HEK293 (cell line): ENCODE results near the gene BUD23.

Experiments used
- CTCF ChIA-PET: fragments of 350-600 bp; formaldehyde crosslinking; extraction: SDS; loops from one replicate; lab custom pipeline; 2021; ENCODE audit warnings: antibody characterized with exemption; lab: Yijun Ruan, JAX
- POLR2A ChIA-PET: fragments of 300-600 bp; formaldehyde crosslinking; extraction: SDS; loops from one replicate; lab custom pipeline; 2020; ENCODE audit warnings: antibody characterized with exemption, inconsistent platforms; lab: Yijun Ruan, JAX
- H3K27ac ChIP-seq: fragments of 200-500 bp; sonication (Bioruptor generic); 2 replicates; pipeline ENCODE4 v1.5.1; 2014; ENCODE audit warnings: low read depth, low read length, control low read depth, inconsistent platforms; ENCODE audit errors: extremely low read depth
- H3K36me3 ChIP-seq, 2 experiments: fragments of 200-500 bp in 1 of 2; sonication (Bioruptor generic) in 1 of 2; 1 replicate in 1 of 2; 2 replicates in 1 of 2; pipeline ENCODE4 v1.5.1; 2014 to 2017; ENCODE audit warnings: inconsistent platforms in 2 of 2, low read length in 2 of 2; ENCODE audit not compliant: control insufficient read depth in 2 of 2, insufficient read depth in 1 of 2
- H3K4me1 ChIP-seq: fragments of 200-500 bp; sonication (Bioruptor generic); 2 replicates; pipeline ENCODE4 v1.5.1; 2014; ENCODE audit warnings: mild to moderate bottlenecking, low read length, inconsistent platforms; ENCODE audit not compliant: control insufficient read depth, insufficient read depth
- H3K4me3 ChIP-seq: 2 replicates; pipeline ENCODE4 v1.5.1; 2011; ENCODE audit warnings: low read depth, mild to moderate bottlenecking, control low read depth, low read length, moderate library complexity
- H3K9me3 ChIP-seq: fragments of 200-500 bp; sonication (Bioruptor generic); 2 replicates; pipeline ENCODE4 v1.5.1; 2014; ENCODE audit warnings: low read depth, low read length, inconsistent platforms; ENCODE audit not compliant: control insufficient read depth, insufficient read depth
- GFI1B ChIP-seq: fragments of 450-650 bp; formaldehyde crosslinking; IDR thresholded peaks from 2 replicates; pipeline ENCODE4 v1.5.1; 2016; ENCODE audit warnings: missing biosample characterization, missing genetic modification characterization
- GLI2 ChIP-seq: fragments of 450-650 bp; formaldehyde crosslinking; IDR thresholded peaks from 2 replicates; pipeline ENCODE4; 2017; ENCODE audit warnings: missing biosample characterization, missing genetic modification characterization, low read depth, borderline replicate concordance
- SP3 ChIP-seq: fragments of 450-650 bp; formaldehyde crosslinking; IDR thresholded peaks from 2 replicates; pipeline ENCODE4 v1.5.1; 2016; ENCODE audit warnings: missing biosample characterization, missing genetic modification characterization
- ZBTB10 ChIP-seq: fragments of 450-650 bp; formaldehyde crosslinking; IDR thresholded peaks from 2 replicates; pipeline ENCODE4 v1.5.1; 2016; ENCODE audit warnings: missing biosample characterization, missing genetic modification characterization
- ZBTB11 ChIP-seq: fragments of 450-650 bp; formaldehyde crosslinking; conservative IDR thresholded peaks from 2 replicates; pipeline ENCODE4 v1.5.1; 2016; ENCODE audit warnings: low read depth, missing biosample characterization, missing genetic modification characterization
- ZBTB21 ChIP-seq: fragments of 450-650 bp; formaldehyde crosslinking; IDR thresholded peaks from 2 replicates; pipeline ENCODE4 v1.5.1; 2017; ENCODE audit warnings: missing biosample characterization, missing genetic modification characterization
- ZBTB8A ChIP-seq: fragments of 450-650 bp; formaldehyde crosslinking; IDR thresholded peaks from 2 replicates; pipeline ENCODE4 v1.5.1; 2016; ENCODE audit warnings: missing biosample characterization, missing genetic modification characterization
- ZEB2 ChIP-seq: fragments of 450-650 bp; formaldehyde crosslinking; IDR thresholded peaks from 2 replicates; pipeline ENCODE4 v1.5.1; 2016; ENCODE audit warnings: missing biosample characterization, missing genetic modification characterization
- ZNF114 ChIP-seq: fragments of 450-650 bp; formaldehyde crosslinking; IDR thresholded peaks from 2 replicates; pipeline ENCODE4 v1.5.0; 2017; ENCODE audit warnings: missing biosample characterization, missing genetic modification characterization
- ZNF211 ChIP-seq: fragments of 450-650 bp; formaldehyde crosslinking; IDR thresholded peaks from 2 replicates; pipeline ENCODE4 v1.5.1; 2016; ENCODE audit warnings: low read depth, missing biosample characterization, missing genetic modification characterization
- ZNF248 ChIP-seq: fragments of 450-650 bp; formaldehyde crosslinking; IDR thresholded peaks from 2 replicates; pipeline ENCODE4 v1.5.1; 2017; ENCODE audit warnings: missing biosample characterization, missing genetic modification characterization
- ZNF335 ChIP-seq: fragments of 450-650 bp; formaldehyde crosslinking; conservative IDR thresholded peaks from 2 replicates; pipeline ENCODE4 v1.5.1; 2016; ENCODE audit warnings: missing biosample characterization, missing genetic modification characterization
- ZNF341 ChIP-seq: fragments of 450-650 bp; formaldehyde crosslinking; IDR thresholded peaks from 2 replicates; pipeline ENCODE4; 2016; ENCODE audit warnings: low read depth, missing biosample characterization, missing genetic modification characterization
- ZNF350 ChIP-seq: fragments of 450-650 bp; formaldehyde crosslinking; IDR thresholded peaks from 2 replicates; pipeline ENCODE4 v1.5.0; 2017; ENCODE audit warnings: missing biosample characterization, mild to moderate bottlenecking, missing genetic modification characterization
- ZNF354C ChIP-seq: fragments of 450-650 bp; formaldehyde crosslinking; IDR thresholded peaks from 2 replicates; pipeline ENCODE4 v1.5.1; 2016; ENCODE audit warnings: missing biosample characterization, missing genetic modification characterization, low read depth, borderline replicate concordance
- ZNF394 ChIP-seq: fragments of 450-650 bp; formaldehyde crosslinking; IDR thresholded peaks from 2 replicates; pipeline ENCODE4 v1.5.1; 2016; ENCODE audit warnings: missing biosample characterization, missing genetic modification characterization, mild to moderate bottlenecking, moderate library complexity, borderline replicate concordance
- ZNF514 ChIP-seq: fragments of 450-650 bp; formaldehyde crosslinking; IDR thresholded peaks from 2 replicates; pipeline ENCODE4 v1.5.1; 2016; ENCODE audit warnings: missing biosample characterization, missing genetic modification characterization
- ZNF521 ChIP-seq: fragments of 450-650 bp; formaldehyde crosslinking; IDR thresholded peaks from 2 replicates; pipeline ENCODE4 v1.5.1; 2017; ENCODE audit warnings: missing biosample characterization, mild to moderate bottlenecking, missing genetic modification characterization
- ZNF558 ChIP-seq: fragments of 450-650 bp; formaldehyde crosslinking; IDR thresholded peaks from 2 replicates; pipeline ENCODE4 v1.5.1; 2016; ENCODE audit warnings: missing biosample characterization, missing genetic modification characterization
- ZNF561 ChIP-seq: fragments of 450-650 bp; IDR thresholded peaks from 2 replicates; pipeline ENCODE4 v1.5.1; 2018; ENCODE audit warnings: missing biosample characterization, missing genetic modification characterization, borderline replicate concordance
- ZNF792 ChIP-seq: fragments of 450-650 bp; formaldehyde crosslinking; IDR thresholded peaks from 2 replicates; pipeline ENCODE4 v1.5.1; 2016; ENCODE audit warnings: missing biosample characterization, missing genetic modification characterization
- TF ChIP-seq, protein P1 (sequence below): fragments of 450-650 bp; formaldehyde crosslinking; IDR thresholded peaks from 2 replicates; pipeline ENCODE4 v1.5.1; 2016; ENCODE audit warnings: missing biosample characterization, missing genetic modification characterization
- TF ChIP-seq, protein P2 (sequence below): fragments of 450-650 bp; formaldehyde crosslinking; IDR thresholded peaks from 2 replicates; pipeline ENCODE4 v1.5.1; 2016; ENCODE audit warnings: missing biosample characterization, missing genetic modification characterization
- TF ChIP-seq, protein P3 (sequence below): fragments of 450-650 bp; formaldehyde crosslinking; IDR thresholded peaks from 2 replicates; pipeline ENCODE4 v1.5.1; 2016; ENCODE audit warnings: missing biosample characterization, missing genetic modification characterization

The BUD23 gene

GRCh38 chr7:73683788-73684693 is 644 bp downstream of the BUD23 start:
- H3K27ac ChIP-seq, result peak overlapping the region; percentile 74
- no peaks in the 10 kb centered on the region for H3K9me3 ChIP-seq
- peaks cover 16 to 33% of the 10 kb centered on the region in 2 experiments; a peak in 2 of 3 replicates for H3K36me3 ChIP-seq
- H3K4me1 ChIP-seq, result peaks cover 3% of the 10 kb centered on the region; the same call in 1 of the 2 replicates
- POLR2A ChIA-PET, result interaction anchor here (0.5 to 1.3 kb wide), 8 partner anchors 11 to 1903 kb away, joined by 3 to 7 read pairs (median 4); no protein-coding TSS in a partner anchor
- H3K4me3 ChIP-seq, result peak overlapping the region; percentile 91
- CTCF ChIA-PET, result interaction anchor here (0.6 to 1.4 kb wide), 3 partner anchors 16 to 75 kb away, joined by 3 to 6 read pairs (median 3); no protein-coding TSS in a partner anchor
- TF ChIP-seq ZNF354C (tag by site-specific recombination), result no peak
- TF ChIP-seq ZNF561 (tag by site-specific recombination), result no peak
- no peak for TF ChIP-seq ZNF211
- TF ChIP-seq SP3 (tag by site-specific recombination), result no peak
- no peak for TF ChIP-seq ZEB2 (tag by site-specific recombination)
- no peak for TF ChIP-seq ZNF558 (tag by site-specific recombination)
- no peak for TF ChIP-seq ZNF394 (tag by site-specific recombination)
- no peak for TF ChIP-seq ZNF350 (tag by site-specific recombination)
- no peak for TF ChIP-seq ZNF792 (tag by site-specific recombination)
- no peak; the same call in 1 of the 2 replicates for TF ChIP-seq ZBTB8A (tag by site-specific recombination)
- TF ChIP-seq ZNF335 (tag by site-specific recombination), result no peak
- TF ChIP-seq, protein P1, sequence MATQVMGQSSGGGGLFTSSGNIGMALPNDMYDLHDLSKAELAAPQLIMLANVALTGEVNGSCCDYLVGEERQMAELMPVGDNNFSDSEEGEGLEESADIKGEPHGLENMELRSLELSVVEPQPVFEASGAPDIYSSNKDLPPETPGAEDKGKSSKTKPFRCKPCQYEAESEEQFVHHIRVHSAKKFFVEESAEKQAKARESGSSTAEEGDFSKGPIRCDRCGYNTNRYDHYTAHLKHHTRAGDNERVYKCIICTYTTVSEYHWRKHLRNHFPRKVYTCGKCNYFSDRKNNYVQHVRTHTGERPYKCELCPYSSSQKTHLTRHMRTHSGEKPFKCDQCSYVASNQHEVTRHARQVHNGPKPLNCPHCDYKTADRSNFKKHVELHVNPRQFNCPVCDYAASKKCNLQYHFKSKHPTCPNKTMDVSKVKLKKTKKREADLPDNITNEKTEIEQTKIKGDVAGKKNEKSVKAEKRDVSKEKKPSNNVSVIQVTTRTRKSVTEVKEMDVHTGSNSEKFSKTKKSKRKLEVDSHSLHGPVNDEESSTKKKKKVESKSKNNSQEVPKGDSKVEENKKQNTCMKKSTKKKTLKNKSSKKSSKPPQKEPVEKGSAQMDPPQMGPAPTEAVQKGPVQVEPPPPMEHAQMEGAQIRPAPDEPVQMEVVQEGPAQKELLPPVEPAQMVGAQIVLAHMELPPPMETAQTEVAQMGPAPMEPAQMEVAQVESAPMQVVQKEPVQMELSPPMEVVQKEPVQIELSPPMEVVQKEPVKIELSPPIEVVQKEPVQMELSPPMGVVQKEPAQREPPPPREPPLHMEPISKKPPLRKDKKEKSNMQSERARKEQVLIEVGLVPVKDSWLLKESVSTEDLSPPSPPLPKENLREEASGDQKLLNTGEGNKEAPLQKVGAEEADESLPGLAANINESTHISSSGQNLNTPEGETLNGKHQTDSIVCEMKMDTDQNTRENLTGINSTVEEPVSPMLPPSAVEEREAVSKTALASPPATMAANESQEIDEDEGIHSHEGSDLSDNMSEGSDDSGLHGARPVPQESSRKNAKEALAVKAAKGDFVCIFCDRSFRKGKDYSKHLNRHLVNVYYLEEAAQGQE (tag by site-specific recombination), result 0 out of 2 replicates have a peak, but pooled peaks have one; percentile 13
- TF ChIP-seq GLI2 (tag by site-specific recombination), result no peak
- no peak for TF ChIP-seq ZNF521 (tag by site-specific recombination)
- TF ChIP-seq ZBTB11 (tag by site-specific recombination), result peak; percentile 9
- no peak for TF ChIP-seq ZNF514
- TF ChIP-seq GFI1B (tag by site-specific recombination), result no peak
- no peak for TF ChIP-seq ZBTB21 (tag by site-specific recombination)
- TF ChIP-seq ZNF341, result peak; percentile 47
- TF ChIP-seq, protein P2, sequence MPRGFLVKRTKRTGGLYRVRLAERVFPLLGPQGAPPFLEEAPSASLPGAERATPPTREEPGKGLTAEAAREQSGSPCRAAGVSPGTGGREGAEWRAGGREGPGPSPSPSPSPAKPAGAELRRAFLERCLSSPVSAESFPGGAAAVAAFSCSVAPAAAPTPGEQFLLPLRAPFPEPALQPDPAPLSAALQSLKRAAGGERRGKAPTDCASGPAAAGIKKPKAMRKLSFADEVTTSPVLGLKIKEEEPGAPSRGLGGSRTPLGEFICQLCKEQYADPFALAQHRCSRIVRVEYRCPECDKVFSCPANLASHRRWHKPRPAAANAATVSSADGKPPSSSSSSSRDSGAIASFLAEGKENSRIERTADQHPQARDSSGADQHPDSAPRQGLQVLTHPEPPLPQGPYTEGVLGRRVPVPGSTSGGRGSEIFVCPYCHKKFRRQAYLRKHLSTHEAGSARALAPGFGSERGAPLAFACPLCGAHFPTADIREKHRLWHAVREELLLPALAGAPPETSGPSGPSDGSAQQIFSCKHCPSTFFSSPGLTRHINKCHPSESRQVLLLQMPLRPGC (tag by site-specific recombination), result no peak
- TF ChIP-seq ZNF114, result no peak
- TF ChIP-seq ZBTB10 (tag by site-specific recombination), result peak; percentile 83
- TF ChIP-seq, protein P3, sequence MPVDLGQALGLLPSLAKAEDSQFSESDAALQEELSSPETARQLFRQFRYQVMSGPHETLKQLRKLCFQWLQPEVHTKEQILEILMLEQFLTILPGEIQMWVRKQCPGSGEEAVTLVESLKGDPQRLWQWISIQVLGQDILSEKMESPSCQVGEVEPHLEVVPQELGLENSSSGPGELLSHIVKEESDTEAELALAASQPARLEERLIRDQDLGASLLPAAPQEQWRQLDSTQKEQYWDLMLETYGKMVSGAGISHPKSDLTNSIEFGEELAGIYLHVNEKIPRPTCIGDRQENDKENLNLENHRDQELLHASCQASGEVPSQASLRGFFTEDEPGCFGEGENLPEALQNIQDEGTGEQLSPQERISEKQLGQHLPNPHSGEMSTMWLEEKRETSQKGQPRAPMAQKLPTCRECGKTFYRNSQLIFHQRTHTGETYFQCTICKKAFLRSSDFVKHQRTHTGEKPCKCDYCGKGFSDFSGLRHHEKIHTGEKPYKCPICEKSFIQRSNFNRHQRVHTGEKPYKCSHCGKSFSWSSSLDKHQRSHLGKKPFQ, result no peak
- TF ChIP-seq ZNF248 (tag by site-specific recombination), result no peak
